Measurements from ENCODE around the gene UBE2L5.

UBE2L5 gene

DNA sequence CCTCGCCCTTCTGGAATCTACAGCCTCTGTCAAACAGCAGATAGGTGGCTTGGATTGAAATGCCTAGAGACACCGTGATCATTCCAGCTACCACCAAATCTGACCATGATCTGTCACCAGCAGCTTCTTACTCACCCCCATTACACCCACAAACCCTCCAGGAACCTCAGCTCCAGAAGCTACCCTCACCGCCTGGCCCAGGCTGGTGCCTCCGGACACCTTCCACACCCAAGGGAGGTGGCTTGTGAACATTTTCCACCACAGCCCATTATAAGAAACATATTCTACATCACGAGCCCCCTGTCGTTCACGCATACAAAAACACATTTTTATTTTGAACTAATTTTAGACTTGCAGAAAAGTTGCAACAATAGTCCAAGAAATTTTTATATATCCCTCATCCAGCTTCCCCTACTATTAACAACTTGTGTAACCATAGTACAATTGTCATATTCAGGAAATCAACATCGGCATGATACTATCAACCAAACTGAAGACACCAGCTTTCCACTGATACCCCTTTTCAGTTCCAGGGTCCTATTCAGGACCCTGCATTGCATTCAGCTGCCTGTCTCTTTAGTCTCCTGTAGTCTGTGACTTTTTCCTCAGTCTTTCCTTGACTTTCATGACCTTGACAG is 15.4 kb upstream of the UBE2L5 start:
- no peak for DNase-seq

DNA sequence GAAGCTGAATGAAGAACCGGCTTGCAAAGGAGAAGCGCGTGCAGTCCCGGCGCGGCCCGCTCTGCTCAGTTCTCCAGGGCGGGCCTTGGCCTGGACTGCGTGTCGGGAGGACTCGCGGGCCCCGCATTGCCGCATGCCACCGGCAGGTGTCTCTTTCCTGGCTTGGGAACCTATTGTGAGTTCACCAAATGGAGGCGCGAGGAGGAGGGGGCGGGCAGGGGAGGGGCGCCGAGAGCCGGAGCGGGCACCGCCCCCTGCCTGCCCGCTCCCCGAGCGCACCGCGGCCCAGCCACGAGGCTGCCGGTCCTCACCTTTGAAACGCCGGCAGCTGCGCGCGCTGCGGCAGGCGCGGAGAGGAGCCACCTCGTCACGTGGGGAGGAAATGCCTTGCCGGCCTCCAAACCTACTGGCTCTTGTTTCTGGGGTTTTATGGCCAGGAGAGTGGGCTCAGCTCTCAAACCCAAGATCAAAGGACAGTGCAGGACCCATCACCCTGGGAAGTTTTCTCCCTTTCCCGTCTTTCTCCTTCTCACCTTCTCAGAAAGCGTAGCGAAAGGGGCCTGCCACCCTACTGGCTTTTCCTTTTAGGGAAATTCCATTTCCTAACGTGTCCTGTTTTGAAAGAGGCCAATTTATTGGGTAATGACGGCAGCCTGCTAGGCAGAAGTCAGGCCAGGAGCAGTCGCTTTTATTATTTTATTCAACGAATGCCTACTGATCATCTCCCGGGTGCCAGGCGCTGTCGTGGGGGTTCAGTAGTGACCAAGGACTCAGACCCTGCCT is 13.8 kb upstream of the UBE2L5 start:
- peak in 1 of 2 experiments; percentile 38 for DNase-seq

DNA sequence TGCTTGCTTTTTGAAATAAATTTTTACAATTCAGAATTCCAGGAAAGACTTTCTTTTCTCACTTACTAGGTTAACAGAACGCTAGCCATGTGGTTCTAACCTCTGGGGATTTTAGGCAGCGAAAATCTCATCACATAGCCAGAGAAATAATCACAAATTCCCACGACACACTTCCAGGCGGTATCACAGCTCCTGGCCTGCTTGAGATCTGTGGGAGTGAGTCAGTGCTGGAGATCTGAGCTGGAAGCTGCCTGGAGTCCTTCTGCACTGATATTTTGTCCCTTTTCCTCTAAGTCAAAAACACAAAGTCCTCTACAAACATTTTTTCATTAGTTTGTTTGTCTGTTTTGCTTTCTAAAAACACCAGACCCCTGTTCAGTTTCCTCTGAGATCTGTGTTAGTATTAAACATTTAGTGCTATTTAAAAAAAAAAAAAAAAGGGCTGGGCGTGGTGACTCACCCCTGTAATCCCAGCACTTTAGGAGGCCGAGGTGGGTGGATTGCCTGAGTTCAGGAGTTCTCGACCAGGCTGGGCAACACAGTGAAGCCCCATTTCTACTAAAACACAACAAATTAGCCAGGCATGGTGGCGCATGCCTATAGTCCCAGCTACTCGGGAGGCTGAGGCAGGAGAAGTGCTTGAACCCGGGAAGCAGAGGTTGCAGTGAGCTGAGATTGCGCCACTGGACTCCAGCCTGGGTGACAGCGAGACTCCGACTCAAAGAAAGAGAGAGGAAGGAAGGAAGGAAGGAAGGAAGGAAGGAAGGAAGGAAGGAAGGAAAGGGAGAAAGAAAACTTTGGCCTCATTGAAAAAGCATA is 12.2 kb upstream of the UBE2L5 start:
- no peak for DNase-seq

DNA sequence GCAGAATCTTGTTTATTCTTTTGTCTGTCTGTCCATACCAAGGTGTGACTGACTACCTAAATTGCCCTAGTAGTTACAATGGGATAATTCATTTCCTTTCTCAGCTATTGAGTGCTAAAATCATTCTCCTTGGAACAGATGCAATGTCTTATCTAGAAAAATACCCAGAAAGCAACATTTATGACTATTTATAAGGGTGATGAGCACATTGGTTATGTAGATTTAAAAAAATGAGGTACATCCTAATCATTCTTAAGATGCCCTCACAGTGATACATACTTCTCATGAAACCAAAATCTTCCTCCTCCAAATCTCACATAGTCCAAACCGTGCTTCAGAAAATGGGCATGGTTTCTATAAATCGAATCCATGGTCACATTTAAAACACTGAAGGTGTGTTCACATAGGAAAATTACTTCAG is 11.6 kb upstream of the UBE2L5 start:
- no peak for DNase-seq

DNA sequence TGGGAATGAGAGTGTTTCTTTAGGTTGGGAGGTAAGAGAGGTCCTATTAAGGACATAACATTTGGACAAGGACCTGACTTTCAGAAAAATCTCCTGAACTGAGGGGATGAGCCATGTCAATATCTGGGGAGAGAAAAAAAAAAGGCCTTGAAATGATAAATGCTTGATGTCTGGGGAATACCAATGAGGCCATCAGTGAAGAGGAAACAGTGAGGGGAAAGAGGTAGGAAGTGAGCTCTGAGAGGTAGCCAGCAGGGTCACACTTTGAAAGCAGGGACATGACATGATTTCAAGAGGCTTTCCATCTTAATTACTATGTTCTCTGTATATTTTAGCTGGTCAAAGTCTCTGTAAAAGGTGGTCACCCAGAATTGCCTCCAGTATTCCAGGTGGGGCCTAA is 9.9 kb upstream of the UBE2L5 start:
- no peak for DNase-seq

DNA sequence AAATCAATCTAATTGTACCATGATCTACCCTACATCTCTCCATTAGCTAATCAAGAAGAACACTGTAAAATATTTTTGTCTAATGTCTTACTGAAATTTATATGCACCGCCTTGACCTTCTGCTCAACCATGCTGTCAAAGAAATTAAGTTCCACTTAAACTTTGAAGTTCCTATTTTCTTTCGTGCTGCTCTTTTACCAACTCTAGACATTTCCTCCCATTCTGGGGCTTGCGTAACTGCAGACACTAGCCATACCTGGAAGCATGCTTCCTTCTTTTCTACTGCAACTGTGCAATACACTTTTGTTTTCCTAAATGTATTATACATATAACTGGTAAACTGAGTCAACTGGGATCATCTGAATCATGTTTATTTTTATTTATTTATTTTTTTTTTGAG is 8.5 kb upstream of the UBE2L5 start:
- no peak for DNase-seq

DNA sequence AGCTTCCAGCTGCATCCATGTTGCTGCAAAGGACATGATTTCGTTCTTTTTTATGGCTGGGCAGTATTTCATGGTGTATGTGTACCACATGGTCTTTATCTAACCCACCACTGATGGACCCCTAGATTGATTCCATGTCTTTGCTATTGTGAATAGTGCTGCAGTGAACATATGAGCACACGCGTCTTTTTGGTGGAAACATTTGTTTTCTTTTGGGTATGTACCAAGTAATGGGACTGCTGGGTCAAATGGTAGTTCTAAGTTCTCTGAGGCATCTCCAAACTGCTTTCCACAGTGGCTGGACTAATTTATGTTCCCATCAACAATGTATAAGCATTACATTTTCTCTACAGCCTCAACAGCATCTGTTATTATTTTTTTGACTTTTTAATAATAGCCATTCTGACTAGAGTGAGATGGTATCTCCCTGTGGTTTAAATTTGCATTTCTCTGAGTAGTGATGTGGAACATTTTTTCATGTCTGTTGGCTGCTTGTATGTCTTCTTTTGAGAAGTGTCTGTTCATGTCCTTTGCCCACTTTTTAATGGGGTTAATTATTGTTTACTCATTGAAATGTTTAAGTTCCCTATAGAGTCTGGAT is 6.8 kb upstream of the UBE2L5 start:
- no peak for DNase-seq

DNA sequence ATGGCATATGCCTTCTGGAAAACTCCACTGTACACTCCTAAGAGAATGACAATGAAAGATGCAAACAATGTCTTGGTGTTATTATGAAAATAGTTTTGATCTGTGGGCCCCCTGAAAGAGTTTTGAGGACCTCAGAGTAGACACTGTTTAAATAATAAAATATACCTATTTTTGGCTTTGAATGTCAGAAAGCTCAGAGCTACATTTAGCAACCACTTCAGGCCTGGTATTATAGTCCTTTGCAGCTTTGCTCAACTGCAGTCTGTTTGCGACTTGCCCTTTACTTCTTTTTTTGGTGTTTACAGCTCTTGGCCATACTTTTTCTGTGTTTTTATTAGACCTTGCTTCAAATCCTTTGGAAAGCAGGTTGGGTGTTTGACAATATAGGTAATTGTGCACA is 5.8 kb upstream of the UBE2L5 start:
- DNase-seq = no peak

DNA sequence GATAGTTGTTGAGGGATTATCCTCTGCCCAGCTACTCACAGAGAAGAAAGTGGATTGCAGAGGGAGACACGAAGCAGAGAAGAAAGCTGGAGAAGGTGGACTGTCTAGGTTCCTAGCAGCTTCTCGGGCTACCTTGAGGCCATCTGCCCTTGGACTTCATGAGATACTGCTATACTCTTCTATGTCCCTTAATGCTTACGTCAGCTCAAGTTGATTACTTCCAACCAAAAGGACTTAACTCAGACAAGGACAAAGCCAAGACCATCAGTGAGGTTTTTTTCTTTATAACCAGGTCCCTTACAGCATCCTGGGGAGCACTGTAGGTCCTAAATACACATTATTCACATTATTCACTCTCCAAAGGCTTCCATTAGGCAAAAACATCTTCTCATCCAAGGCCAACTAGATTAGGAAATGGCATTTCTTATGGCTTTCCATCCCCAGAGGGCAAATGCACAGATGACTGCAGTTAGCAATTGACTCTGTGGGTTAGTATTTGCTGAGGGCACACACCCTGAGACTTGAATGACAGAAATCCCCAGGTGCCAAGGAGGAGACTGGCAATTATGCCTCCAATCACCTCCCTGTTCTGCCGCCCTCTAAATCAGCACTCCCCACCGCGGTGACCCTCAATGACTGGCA is 4.1 kb upstream of the UBE2L5 start:
- no peak for DNase-seq

DNA sequence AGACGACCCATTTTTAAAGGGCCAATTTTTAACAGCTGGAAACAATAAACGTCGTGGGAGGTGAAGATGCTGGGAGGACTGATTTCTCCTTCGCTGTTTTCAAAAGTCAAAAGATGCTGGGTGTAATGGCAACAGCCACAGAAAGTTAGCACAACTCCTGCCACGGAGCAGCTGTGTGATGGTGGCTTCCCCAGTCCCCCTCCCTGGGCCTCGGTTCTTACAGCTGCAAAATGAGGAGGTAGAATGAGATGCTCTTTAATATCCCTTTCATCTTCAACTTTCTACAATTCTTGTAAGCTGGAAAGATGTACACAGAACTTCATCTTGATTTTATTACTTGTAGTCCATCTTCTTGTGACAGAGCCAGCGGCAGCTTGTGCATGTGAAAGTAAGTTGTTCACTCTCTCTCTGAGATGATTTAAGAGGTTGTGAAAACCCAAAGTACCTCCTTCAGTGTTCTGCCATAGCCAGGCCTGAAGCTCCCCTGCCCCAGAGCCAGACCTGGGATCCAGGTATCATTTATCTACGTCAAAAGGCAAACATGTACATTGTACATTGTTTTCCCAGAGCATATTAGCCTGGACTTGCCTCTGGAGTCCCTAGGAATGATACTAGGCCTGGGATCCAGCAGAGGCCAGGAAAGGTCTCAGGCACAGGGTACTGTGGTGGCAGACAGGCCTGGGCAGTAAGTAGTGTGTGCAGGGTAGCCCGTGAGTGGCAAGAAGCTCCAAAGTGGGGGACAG is 3.4 kb upstream of the UBE2L5 start:
- no peak for DNase-seq

DNA sequence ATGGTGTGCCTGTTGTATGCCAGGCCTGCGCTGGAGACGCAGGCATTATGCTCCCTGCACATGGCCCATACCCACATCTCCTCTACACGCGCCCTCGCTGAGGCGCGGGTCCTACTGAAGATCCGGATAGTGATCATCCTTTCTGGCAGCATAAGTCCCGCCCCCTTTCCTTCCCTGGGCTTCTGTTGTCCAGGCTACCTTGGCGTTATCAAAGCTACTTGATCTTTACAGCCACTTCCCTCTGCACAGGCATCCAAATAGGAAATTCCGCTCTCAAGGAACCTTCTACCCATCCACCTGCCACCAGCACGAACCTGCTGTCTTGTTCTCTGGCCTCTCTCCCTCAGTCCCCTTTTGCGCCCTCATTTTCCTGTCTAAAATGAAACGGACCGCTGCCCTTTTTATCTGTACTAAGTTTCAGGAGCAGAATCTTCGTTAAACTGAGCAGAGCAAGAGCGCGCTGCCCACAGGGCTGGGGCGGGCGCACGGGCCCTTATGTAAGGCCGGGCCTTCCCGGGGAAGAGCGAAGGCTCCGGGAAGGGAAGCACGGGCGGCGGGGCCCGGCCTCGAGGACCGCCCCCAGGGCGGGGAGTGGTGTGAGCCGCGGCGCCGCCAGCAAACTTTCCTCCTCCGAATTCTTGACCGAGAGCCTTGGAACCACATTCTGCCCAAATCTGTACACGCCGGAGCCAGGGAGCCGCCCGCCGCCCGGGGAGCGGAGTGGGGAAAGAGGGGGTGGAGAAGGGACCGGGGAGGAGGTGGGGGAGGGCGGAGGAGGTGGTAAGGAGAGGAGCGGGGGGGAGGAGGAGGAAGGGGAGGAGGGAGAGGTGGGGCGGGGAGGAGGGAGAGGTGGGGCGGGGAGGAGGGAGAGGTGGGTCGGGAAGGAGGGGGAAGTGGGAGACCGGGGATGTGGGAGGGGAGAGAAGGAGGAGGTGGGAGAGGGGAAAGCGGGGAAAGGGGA is 920 bp upstream of the UBE2L5 start:
- no peak for DNase-seq

DNA sequence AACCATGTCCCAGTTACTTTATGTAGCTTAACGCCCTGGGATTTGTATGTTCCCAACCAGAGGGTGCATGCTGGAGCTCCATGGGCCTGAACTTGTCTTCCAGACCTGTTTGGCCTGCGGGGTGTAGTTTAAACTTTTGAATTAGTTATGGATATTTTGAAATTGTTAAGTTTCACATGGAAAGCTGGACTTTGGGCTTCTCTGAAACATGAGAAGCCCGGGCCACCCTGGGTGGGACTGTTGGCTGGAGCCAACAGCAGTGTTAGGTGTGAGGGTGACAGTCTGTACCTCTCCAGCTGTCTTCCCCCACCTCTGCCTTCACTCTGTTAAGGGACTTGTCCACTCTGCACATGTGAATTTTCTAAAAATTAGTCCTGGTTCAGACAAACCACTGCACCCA is 1.6 kb downstream of the UBE2L5 start:
- no peak for DNase-seq

DNA sequence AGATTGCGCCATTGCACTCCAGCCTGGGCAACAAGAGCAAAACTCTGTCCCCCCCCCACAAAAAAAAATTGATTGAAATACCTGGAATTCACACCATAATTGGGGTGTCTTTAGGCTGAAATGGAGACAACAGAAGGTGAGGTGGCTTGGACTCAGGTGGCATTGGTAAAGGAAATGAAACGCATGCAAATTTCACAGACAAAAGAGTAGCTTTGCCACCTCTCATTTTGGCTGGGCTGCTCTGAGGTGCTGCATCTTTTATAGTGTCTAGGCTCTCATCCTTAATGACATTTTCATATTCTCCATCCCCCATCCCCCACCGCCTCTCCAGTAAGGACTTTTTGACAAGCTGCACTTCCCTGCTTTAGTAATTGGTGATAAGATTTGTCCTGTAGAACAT is 6.9 kb downstream of the UBE2L5 start:
- no peak for DNase-seq

DNA sequence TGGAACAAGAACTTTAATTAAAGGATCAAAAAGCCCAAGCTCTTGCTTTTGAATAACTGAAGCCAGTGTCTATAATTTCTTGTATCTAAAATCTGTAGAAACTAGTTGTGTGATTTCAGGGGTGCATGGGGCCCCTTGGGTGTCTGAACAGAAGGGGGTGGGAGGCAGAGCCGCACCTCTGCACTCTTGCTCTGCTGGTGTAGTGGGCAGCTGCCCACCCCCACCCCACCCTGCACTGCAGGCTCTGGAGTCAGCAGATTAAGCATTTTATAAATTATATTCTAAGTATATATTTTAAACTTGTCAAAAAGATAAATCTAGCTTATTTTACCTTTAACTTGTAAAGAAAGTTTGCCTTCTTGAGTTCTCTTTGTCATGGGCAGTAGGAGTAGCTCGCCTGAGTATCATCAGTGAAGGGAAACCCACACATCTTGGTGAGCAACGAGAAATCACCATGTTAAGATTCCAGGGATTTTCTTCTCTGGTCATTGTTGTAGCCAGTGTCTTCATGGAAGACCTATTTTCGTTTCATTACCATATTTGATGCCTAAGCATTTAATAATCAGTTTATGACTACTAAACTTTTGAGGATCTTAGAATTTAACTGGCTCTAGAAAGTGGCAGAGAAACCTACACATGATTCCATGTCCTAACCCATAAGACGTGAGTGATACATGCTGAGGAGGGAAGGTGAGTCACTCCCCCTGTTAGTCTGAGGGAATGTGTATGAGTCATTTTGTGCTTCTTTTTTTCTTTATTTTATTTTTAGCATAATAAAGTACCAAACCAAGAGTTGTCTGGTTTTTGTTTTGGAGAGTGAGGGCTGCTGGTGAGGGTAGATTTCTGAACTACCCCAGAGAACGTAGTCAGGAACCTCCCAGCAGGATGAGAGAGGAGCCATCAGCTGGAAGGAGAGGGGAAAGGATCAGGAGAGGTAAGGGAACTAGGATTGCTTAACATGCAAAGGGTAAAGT is 7.7 kb downstream of the UBE2L5 start:
- DNase-seq = no peak

DNA sequence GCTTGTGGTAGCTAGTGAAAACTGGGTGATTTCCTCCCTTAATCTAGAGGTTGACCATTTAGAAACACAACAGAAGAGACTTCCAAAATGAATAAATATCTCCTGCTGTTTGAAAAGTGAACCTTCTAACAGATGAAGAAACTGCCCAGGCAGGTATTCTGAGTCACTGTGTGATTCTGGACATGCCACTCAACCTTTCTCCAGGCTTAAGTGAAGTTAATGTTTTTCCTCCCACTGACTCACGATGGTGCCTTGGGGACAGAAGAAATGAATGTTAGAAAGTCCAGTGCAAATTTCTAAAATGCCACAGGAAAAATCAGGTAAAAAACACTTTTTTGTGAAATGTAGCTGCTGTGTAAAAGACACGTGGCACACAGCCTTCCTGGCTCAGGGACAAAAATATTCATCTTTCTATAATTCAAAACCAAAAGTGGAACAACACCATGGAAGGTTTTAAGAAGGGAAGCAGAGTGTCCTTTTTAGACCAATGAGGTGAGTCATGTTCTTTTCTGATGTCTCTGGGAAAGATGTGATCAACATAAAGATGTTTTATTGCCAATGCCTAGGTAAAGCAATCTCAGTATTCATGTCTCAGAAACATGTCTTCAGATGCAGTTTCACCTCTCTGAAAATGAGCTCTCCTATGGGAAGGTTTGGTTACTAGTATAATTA is 9.1 kb downstream of the UBE2L5 start:
- no peak for DNase-seq

DNA sequence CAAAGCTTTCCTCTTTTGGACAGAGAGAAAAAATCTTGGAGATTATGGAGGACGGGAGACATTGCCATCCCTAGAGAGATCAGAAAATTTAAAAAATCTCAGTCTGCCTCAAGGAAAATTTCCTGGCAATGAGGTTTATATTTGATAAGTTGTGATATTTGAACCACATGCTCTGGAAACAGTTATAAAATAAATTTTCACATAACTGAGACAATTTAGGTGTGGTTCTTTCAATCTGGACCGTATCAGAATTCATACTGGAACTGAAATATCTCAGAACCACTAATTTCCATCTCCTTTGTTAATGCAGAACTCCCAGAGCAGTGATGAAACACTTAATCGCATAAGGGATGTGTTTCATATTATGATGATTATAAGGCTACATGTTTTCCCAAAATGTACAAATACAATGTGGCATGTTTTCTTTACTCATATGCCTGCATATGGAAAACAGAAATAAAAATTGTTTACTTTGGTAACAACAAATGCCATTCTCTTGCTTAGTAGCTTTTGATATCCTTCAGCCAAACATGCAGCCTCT is 13.7 kb downstream of the UBE2L5 start:
- DNase-seq = no peak

DNA sequence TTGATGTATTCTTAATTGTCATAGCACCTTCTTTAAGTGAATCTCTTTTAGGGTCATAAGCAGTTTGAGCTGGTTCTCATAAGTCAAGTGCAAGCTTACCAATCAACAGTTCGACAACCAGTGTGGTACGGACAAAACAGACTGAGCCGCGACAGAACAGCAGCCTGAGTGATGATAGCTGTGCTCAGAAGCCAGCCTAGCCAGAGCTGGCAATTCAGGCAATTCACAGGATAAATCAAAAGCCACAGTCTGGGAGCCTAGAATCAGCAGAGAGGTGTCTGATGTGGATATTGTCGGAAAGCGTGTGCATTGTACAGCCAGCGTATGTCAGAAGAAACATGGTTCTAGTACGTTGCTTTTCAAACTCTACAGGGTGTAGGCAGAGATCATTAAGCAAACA is 14.9 kb downstream of the UBE2L5 start:
- DNase-seq = no peak

DNA sequence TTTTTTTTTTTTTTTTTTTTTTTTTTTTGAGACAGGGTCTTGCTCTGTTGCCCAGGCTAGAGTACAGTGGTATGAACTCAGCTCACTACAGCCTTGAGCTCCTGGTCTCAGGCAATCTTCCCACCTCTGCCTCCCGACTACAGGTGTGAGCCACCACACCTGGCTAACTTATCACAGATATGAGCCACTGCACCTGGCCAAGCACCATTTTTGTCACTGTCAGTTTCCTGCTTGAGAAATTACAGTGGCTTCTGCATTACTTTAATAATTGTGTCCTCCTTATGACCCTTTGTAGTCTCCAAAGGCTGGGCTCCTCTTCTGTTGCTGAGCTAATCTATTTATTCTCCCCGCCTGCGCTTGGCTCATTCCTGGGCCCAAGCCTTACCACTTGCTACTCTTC is 16.0 kb downstream of the UBE2L5 start:
- no peak for DNase-seq
